Measurements from ENCODE around the gene PHF21A.

GRCh38 chr11:46118702-46119351, 2.4 kb downstream of the PHF21A start:
- TF ChIP-seq POLR2AphosphoS5 (IDR thresholded peaks at IDR 0.05; ENCODE audit: borderline replicate concordance, low read depth, low read length), result no peak
- TF ChIP-seq EZH2 (IDR thresholded peaks at IDR 0.05), result no peak
